GM21423 (cell line): ENCODE measurements around the gene ADAMTSL3.
"Not testable (repeated sequence)": the region's sequence is repeated elsewhere in the genome, so short reads cannot be mapped to it uniquely, and the experiment has no call there.

Experiments
- ATAC-seq: cut with Tn5 transposase; IDR thresholded peaks from one replicate; pipeline ENCODE4 v1.9.1; 2021; ENCODE audit warnings: mild to moderate bottlenecking, moderate library complexity; ENCODE audit not compliant: unreplicated experiment

Gene ADAMTSL3

DNA sequence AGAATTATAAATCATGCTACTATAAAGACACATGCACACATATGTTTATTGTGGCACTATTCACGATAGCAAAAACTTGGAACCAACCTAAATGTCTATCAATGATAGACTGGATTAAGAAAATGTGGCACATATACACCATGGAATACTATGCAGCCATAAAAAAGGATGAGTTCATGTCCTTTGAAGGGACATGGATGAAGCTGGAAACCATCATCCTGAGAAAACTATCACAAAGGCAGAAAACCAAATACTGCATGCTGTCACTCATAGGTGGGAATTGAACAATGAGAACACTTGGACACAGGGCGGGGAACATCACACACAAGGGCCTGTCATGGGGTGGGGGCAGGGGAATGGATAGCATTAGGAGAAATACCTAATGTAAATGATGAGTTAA is 424.1 kb downstream of the ADAMTSL3 start:
- ATAC-seq, result not testable (repeated sequence)

DNA sequence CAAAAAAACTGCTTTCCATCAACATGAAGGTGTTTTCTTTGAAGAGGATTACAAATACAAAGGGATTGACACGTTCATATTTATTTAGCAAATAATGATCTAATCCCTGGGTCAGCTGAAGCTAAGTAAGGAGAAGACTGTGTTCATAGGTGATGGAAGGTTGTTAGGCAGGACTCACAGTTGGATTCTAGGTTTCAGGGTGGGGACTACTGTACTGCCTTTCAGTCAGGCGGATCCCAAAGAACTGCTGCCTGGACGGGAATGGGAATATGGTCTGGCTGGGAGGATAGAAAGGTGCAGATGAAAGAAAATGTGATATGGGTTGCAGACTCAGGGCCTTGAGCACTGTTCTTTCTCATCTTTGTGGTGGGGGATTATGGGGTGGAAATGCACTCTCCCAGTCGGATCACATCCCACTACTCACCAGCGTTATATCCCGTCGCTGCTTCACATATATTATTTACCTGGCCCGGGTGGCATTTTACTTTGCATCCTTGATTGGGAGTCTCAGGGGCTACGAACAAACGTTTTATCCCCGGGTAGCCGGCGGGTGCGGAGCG is 425.5 kb downstream of the ADAMTSL3 start:
- ATAC-seq, result not testable (repeated sequence)

DNA sequence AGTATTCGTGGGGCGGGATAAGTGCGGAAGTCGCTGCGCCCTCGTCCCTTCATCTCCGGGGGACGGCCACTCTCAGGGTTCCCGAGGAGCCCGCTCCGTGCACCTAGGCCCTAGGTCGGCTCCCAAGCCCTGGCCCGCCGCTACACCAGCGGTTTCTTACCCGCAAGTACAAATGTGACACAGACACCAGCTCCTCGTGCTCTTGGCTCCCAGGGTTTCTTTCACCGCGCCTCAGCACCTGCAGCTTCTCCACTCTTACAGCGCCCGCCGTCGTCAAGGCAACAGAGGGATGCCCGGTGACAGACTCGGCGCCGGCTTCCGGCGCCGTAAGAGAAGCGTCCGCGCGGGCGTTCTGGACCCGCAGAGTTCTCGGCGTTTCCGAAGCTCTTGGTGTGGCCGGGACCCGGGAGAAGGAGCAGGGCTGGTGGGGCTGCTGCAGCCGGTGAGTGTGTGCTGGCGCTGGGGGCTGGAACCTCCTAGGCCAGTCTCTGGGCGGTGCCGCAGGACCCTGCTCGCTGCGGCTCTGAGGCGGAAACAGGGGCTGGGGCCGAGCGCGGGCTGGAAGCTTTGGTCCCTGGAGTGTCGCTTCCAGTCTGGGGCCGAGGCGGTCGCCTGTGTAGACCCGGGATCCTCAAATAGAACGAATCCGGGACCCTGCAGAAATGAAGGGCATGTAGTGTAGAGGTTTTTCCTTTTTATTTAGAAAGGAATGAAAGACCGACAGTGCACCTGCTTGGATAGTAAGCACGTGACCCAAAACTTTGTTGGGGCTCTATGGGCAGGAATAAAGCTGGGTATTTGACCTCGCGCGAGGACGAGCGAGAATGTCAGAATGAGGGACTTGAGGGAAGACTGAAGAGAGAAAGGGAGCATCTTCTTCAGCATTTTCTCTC is 426.2 kb downstream of the ADAMTSL3 start:
- peak; percentile 93 for ATAC-seq

DNA sequence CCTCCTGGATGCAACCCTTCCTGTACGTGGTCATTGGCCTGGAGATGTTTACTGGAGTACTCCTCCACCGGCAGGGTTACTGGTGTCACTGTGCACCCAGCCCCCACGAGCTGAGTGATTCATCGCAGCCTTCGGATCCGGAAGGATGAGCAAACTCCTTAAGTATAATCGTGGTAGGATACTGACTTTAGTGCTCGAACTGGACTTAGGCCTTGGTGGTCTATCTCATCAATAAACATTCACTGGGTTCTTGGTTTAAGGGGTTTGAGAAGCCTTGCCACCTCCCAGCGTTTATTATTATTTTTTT is 426.8 kb downstream of the ADAMTSL3 start:
- ATAC-seq, result not testable (repeated sequence)

DNA sequence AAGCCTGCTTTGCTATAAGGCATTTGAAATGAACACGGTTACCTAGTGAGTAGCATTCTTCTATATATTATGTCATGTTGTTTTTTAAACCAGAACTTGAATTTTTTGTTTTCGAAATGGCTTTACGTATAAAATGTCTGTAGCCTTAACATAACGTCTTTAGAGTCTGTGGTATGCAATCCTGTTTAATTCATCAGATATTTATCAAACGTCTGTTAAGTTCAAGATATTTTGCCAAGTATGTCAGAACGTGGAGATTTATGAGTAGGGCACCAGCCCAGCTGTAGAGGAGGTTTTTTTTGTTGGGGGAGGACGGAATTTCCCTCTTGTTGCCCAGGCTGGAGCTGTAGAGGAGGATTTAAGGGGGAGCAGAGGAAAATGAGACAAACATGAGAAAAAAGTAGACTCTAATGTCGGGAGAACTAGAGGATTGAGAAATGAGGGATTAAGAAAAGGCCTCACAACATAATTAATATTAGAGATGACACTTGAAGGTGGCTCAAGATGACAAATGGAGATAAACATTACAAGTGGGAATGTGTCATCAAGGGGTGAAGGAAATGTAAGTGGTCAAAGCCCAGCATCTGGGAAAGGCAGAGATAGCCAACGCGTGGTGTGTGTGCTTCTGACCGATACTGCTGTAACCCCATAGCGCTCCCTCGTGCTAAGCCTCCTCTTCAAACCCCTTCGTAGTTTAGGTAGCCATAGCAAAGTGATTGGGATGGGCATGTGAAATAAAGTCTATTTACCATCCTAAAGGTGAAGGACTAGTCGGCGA is 427.7 kb downstream of the ADAMTSL3 start:
- ATAC-seq, result no peak

DNA sequence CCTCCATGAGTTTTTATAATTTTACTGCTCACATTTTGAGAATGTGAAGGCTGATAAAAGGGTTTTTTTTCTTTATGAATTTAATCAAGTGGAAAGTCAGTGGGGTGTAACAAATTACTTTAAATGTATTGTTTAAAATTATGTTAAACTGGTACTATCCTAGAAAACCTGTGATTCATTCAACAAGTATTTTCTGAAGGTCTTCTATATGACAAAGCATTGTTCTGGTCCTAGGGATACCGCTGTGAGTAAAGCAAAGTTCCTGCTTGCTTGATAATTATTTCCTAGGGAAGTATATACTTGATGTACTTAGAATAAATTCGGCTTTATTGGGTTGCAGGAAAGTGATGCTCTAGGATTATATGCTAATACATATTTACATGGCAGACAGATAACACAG is 428.8 kb downstream of the ADAMTSL3 start:
- no peak for ATAC-seq

DNA sequence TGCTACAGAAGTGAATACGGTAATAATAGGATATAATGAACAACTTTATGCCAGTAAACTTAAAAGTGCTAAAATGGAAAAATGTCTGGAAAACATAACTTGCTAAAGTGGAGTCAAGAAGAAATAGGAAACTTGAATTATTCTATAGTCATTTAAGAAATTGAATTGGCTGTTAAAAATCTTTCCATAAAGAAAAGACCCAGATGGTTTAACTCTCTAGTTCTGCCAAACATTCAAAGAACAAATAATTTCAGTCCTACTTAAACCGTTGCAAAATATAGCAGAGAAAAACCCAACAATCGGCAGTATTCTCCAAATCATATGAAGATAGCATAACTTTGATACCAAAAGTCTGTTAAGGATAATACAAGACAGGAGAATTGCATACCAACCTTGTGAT is 432.1 kb downstream of the ADAMTSL3 start:
- ATAC-seq, result not testable (repeated sequence)
